Colonic mucosa (tissue), 4 donors: Measurements from ENCODE around the gene TRPV3. TPM values are rescaled to one million over a fixed set of nuclear protein-coding genes. Genes with fewer than 3 reads are reported as not detected.

Source experiments
- DNase-seq: peaks from one replicate; pipeline ENCODE4 v3.0.0-alpha.2; 2020
- H3K27ac ChIP-seq: fragments of 200-600 bp; one replicate; pipeline ENCODE4 v1.8.0; 2021
- H3K27me3 ChIP-seq: fragments of 200-600 bp; one replicate; pipeline ENCODE4 v1.8.0; 2021
- H3K36me3 ChIP-seq: fragments of 200-600 bp; one replicate; pipeline ENCODE4 v1.8.0; 2021
- H3K4me1 ChIP-seq: fragments of 200-600 bp; one replicate; pipeline ENCODE4 v1.8.0; 2021; ENCODE audit warnings: mild to moderate bottlenecking
- H3K4me3 ChIP-seq: fragments of 200-600 bp; one replicate; pipeline ENCODE4 v1.8.0; 2021
- H3K9ac ChIP-seq, 2 donors: one replicate each; pipeline ENCODE4 v1.7.0; 2013; ENCODE audit warnings: control low read depth in 2 of 2, low read depth in 2 of 2, low read length in 2 of 2
- H3K9me3 ChIP-seq: fragments of 200-600 bp; one replicate; pipeline ENCODE4 v1.8.0; 2021
- CTCF ChIP-seq: fragments of 200-600 bp; IDR thresholded peaks from one replicate; pipeline ENCODE4 v1.8.0; 2022; ENCODE audit warnings: antibody characterized with exemption, mild to moderate bottlenecking
- intact Hi-C: fragments of 100-400 bp; cut with DNase I; formaldehyde crosslinking; loops from one replicate; pipeline ENCODE4 v1.14.1; 2022
- total RNA-seq, 2 donors: library from RNA; stranded (reverse); fragmentation: NEBNext Ultra II Directional in 1 of 2; extraction: Animal tissue kit (Norgen Biotek cat#: 25700) in 1 of 2; gene quantifications; one replicate each; pipeline ENCODE4 v1.2.1, GENCODE V29; 2021
- donor health status: healthy.
- donor health status: DM: no; HTN: no; CAD: no.
- donor health status: DM: no; HTN: no; CAD: no.

Gene TRPV3
- total RNA-seq, 2 donors from 2014 or later: 2.3 to 7.4 TPM

DNA sequence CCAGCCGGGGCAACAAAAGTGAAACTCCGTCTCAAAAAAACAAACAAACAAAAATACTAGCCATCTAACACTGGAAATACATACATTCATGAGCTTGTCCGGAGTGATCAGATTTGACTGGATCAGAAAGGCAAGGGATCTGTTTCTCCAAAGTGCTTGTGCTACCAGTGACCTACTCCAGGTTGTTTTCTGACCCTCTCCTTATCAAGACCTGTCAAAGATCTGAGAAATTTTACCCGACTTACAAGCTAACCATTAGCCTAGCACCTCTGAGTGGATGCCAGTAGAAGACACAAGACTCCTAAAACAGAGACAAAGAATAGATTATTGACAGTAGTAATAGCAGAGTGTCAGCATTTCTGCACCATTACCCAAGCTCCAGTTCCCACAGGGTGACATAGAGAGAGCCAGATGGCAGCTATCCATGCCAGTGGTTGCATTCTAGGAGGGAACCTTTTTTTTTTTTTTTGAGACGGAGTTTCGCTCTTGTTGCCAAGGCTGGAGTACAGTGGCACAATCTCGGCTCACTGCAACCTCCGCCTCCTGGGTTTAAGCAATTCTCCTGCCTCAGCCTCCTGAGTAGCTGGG, 72.0 kb downstream of the TRPV3 start:
- Histone ChIP-seq H3K36me3 (no peaks in the 10 kb centered on the region), H3K9ac (no peak overlapping the region), H3K4me3 (no peak overlapping the region), H3K27ac (no peak overlapping the region), H3K4me1 (no peaks in the 10 kb centered on the region), H3K9me3 (no peaks in the 10 kb centered on the region), H3K27me3 (no peaks in the 10 kb centered on the region)
- no peak for DNase-seq
- intact Hi-C loops: no loop called here
- TF ChIP-seq CTCF: no peak

DNA sequence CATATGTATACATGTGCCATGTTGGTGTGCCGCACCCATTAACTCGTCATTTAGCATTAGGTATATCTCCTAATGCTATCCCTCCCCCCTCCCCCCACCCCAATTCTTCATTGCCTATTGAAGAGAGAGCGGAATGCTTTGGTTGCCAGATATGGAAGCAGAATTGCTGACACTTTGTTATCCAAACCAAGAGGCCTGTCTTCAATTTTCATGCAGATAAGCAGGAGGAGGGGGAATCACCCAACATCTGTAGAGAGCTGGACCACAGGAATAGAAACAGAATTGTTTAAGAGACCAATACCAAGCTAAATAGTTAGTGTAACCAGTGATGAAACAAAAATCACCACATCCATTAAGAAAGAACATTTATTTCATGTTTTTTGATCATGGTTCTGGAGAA, 74.8 kb downstream of the TRPV3 start:
- Histone ChIP-seq H3K27me3 (no peaks in the 10 kb centered on the region), H3K4me3 (no peak overlapping the region), H3K9ac (no peak overlapping the region), H3K27ac (no peak overlapping the region), H3K36me3 (no peaks in the 10 kb centered on the region), H3K9me3 (no peaks in the 10 kb centered on the region), H3K4me1 (no peaks in the 10 kb centered on the region)
- TF ChIP-seq CTCF: no peak
- DNase-seq: no peak
- intact Hi-C loops: no loop called here

- Histone ChIP-seq H3K27me3 (no peaks in the 10 kb centered on the region), H3K4me3 (no peak overlapping the region), H3K9ac (no peak overlapping the region), H3K4me1 (no peaks in the 10 kb centered on the region), H3K9me3 (no peaks in the 10 kb centered on the region), H3K27ac (no peak overlapping the region), H3K36me3 (no peaks in the 10 kb centered on the region)
- TF ChIP-seq CTCF: no peak
- no peak for DNase-seq
- intact Hi-C loops: no loop called here
Measured at GRCh38 chr17:3479988-3480387, 77.6 kb downstream of the TRPV3 start.

DNA sequence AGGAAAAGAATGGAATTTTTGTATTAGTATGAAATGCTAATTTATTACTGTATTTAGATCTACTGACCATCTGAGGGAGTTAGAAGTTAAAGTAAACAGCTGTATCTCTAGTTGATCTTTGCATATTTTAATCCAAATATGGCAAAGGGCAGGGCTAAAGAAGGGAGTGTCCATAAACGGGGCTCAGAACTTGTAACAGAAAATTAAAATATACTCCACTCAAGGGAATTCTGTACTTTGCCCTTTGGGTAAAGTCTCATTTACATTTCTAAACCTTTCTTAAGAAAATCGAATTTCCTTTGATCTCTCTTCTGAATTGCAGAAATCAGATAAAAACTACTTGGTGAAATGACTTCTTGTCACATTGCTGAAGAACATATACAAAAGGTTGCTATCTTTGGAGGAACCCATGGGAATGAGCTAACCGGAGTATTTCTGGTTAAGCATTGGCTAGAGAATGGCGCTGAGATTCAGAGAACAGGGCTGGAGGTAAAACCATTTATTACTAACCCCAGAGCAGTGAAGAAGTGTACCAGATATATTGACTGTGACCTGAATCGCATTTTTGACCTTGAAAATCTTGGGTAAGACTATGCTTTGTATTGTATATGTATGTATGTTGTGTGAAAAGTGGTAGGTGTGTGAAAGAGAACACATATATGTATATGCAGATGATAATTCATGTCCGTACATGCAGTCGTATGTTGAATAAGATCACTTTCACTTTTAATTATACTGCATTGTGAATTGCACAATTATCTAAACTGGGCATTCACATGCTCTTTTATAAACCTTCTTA, 81.6 kb downstream of the TRPV3 start, which contains the start of gene ASPA:
Gene ASPA (plus strand): TSS at position 186 of the 799 bp plus-strand sequence. CDS start 163 bp downstream, at position 349.
- no peak for DNase-seq
- H3K9me3 ChIP-seq: no peaks in the 10 kb centered on the region

DNA sequence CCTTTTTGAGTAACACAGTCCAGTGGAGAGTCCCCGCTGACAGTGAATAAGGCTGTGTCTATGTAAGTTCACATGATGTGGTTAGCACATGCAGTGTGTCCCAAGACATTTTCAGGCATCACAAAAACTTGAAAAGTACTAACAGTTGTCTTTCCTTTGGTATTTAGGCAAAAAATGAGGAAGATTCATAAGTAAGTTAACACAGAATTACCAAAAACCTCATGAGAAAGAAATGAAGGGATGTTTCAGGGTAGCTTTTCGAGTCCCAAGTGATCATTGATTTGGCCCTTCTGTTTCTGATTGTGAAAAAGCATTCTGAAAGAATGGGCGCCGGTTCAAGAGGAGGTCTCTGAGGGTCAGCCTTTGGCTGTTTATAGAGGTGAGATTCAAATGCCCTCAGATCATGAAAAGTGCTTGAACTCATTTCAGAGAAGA, 82.3 kb downstream of the TRPV3 start:
- no peaks in the 10 kb centered on the region for H3K9me3 ChIP-seq
- no peak for TF ChIP-seq CTCF
- H3K27me3 ChIP-seq: no peaks in the 10 kb centered on the region
- H3K27ac ChIP-seq: peak overlapping the region; percentile 22
- DNase-seq: no peak
- intact Hi-C loops: no loop called here
- H3K4me3 ChIP-seq: no peak overlapping the region
- H3K4me1 ChIP-seq: no peaks in the 10 kb centered on the region
- H3K9ac ChIP-seq: peak overlapping the region in 1 of 2 donors; percentile 1
- no peaks in the 10 kb centered on the region for H3K36me3 ChIP-seq

More for the DNA sequence above, 81.6 kb downstream of the TRPV3 start, which contains the start of gene ASPA:
- Histone ChIP-seq H3K4me1 (no peaks in the 10 kb centered on the region), H3K27me3 (no peaks in the 10 kb centered on the region), H3K4me3 (peak within 1 kb of the TSS; percentile 12), H3K9ac (peak within 1 kb of the TSS in 1 of 2 donors; percentile 81), H3K27ac (peak within 1 kb of the TSS; percentile 49), H3K36me3 (no peaks in the 10 kb centered on the region)
- no peak for TF ChIP-seq CTCF
- intact Hi-C loops: no loop called here
